ENCODE results near the gene TPH2. TPM values are rescaled to one million over a fixed set of nuclear protein-coding genes. Genes with fewer than 3 reads are reported as not detected.

The TPH2 gene
- total RNA-seq, 4 donors from 2014 or later, result not detected

DNA sequence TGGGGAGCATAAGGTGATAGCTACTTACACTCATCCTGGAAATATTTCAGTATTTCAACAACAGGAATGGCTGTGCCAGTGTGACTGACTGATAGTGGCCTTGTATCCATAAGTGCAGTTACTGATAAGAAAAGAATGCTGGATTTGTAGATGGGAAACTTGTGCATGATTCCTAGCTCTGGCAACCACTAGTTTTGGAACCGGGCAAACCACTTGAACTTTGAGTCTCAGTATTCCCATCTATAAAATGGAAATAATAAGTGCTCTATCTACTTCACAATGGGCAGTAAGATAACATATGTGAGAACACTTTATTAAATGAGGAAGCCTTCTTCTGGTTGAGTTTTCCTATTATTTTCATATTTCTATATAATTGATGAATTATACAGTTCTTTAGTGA is 77.2 kb downstream of the TPH2 start:
- no peaks in the 10 kb centered on the region for H3K27me3 ChIP-seq
- no peak overlapping the region for H3K4me3 ChIP-seq
- no peaks in the 10 kb centered on the region for H3K9me3 ChIP-seq
- H3K4me1 ChIP-seq, result no peaks in the 10 kb centered on the region
- no peaks in the 10 kb centered on the region for H3K36me3 ChIP-seq
- WGBS, result 96% methylated on average over 1 of the region's 1 CpG
- no peak for TF ChIP-seq EP300 (IDR thresholded peaks at IDR 0.05)
- no peak for TF ChIP-seq POLR2A (IDR thresholded peaks at IDR 0.05)
- TF ChIP-seq, protein P1, sequence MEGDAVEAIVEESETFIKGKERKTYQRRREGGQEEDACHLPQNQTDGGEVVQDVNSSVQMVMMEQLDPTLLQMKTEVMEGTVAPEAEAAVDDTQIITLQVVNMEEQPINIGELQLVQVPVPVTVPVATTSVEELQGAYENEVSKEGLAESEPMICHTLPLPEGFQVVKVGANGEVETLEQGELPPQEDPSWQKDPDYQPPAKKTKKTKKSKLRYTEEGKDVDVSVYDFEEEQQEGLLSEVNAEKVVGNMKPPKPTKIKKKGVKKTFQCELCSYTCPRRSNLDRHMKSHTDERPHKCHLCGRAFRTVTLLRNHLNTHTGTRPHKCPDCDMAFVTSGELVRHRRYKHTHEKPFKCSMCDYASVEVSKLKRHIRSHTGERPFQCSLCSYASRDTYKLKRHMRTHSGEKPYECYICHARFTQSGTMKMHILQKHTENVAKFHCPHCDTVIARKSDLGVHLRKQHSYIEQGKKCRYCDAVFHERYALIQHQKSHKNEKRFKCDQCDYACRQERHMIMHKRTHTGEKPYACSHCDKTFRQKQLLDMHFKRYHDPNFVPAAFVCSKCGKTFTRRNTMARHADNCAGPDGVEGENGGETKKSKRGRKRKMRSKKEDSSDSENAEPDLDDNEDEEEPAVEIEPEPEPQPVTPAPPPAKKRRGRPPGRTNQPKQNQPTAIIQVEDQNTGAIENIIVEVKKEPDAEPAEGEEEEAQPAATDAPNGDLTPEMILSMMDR (IDR thresholded peaks at IDR 0.05), result no peak
- no peak for TF ChIP-seq POLR2AphosphoS5 (IDR thresholded peaks at IDR 0.05)
- H3K27ac ChIP-seq, result no peak overlapping the region
- no peak for DNase-seq (ENCODE audit: low spot score in 2 of 2)

DNA sequence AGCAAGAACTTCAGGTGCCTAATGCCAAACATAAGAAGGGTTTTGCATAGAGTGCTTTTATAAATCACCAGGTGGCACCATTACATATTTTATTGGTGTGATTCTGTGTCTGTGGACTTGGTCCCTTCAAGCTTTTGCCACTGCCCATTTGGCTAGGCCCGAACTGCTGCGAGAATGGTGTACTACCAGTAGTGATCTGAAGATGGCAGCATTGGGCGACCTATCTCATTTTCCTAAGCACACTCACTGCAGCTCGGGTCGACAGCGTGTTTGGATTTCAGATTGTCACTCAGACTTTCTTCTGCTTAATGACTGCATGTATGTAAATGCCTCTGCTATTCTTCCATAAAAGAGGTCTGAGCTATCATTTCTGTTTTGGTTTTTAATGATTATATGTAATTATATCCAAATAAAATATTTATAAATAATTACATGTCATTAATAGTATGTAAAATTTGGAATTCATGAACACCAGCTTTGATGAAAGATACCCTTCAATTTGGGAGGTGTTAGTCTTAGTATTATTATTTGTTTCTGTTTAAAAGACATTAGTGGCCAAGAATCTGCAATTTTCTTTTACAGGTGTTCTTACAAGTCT is 78.5 kb downstream of the TPH2 start:
- 3% methylated on average over 6 of the region's 6 CpGs for WGBS
- no peak overlapping the region for H3K4me3 ChIP-seq
- H3K9me3 ChIP-seq, result no peaks in the 10 kb centered on the region
- H3K27ac ChIP-seq, result no peak overlapping the region
- no peaks in the 10 kb centered on the region for H3K27me3 ChIP-seq
- H3K36me3 ChIP-seq, result no peaks in the 10 kb centered on the region
- TF ChIP-seq POLR2A (IDR thresholded peaks at IDR 0.05) (no peak), EP300 (IDR thresholded peaks at IDR 0.05) (no peak), POLR2AphosphoS5 (IDR thresholded peaks at IDR 0.05) (no peak)
- TF ChIP-seq, protein P1 (IDR thresholded peaks at IDR 0.05), result peak; percentile 41 to 72
- peak in 1 of 2 donors; percentile 60 for DNase-seq (ENCODE audit: low spot score in 2 of 2)
- no peaks in the 10 kb centered on the region for H3K4me1 ChIP-seq

DNA sequence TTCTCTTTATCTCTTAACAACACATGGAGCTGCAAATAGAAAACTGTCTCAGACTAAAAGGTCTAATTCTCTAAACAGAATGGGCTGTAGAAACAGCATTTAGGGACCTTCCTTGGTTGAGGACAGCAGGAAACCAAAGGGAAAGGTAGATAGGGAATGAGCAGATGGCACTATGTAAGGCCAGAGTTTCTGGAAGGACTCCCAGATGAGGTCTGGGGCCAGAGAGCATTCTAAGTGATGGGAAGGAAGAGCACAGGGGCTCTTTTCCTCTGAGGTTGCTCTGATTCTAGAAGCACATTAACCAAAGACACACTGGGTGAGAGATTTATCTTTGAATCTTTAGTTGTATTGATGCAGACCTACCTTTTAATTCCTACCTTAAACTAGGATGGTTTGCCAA is 79.4 kb downstream of the TPH2 start:
- no peaks in the 10 kb centered on the region for H3K27me3 ChIP-seq
- H3K36me3 ChIP-seq, result no peaks in the 10 kb centered on the region
- H3K27ac ChIP-seq, result no peak overlapping the region
- no peak for DNase-seq (ENCODE audit: low spot score in 2 of 2)
- no peak overlapping the region for H3K4me3 ChIP-seq
- TF ChIP-seq POLR2A (IDR thresholded peaks at IDR 0.05) (no peak), EP300 (IDR thresholded peaks at IDR 0.05) (no peak), POLR2AphosphoS5 (IDR thresholded peaks at IDR 0.05) (no peak)
- TF ChIP-seq, protein P1 (IDR thresholded peaks at IDR 0.05), result no peak
- H3K9me3 ChIP-seq, result no peaks in the 10 kb centered on the region
- no peaks in the 10 kb centered on the region for H3K4me1 ChIP-seq

DNA sequence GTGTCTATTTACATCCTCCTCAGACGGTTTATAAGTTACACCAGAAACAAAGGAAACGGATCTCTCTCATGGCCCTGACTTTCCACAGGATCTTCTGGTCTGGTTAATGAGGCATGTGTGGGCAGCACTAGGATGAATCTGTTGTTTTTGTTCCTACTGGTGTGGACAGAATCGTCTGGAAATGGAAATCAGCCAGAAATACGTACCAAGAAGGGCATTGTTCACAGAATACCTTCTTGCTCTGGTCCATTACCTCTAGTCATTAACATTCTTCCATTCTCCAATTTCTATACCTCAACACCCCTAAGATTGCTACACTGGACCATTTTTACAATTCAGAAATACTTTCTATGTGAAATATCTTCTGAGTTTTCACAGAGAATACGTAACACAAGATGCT is 86.0 kb downstream of the TPH2 start:
- 70% methylated on average over 5 of the region's 5 CpGs for WGBS
- H3K27me3 ChIP-seq, result no peaks in the 10 kb centered on the region
- H3K36me3 ChIP-seq, result no peaks in the 10 kb centered on the region
- no peak for DNase-seq (ENCODE audit: low spot score in 2 of 2)
- no peak overlapping the region for H3K4me3 ChIP-seq
- no peak overlapping the region for H3K27ac ChIP-seq
- TF ChIP-seq POLR2A (IDR thresholded peaks at IDR 0.05) (no peak), EP300 (IDR thresholded peaks at IDR 0.05) (no peak), POLR2AphosphoS5 (IDR thresholded peaks at IDR 0.05) (no peak)
- TF ChIP-seq, protein P1 (IDR thresholded peaks at IDR 0.05), result no peak
- no peaks in the 10 kb centered on the region for H3K9me3 ChIP-seq
- H3K4me1 ChIP-seq, result no peaks in the 10 kb centered on the region

DNA sequence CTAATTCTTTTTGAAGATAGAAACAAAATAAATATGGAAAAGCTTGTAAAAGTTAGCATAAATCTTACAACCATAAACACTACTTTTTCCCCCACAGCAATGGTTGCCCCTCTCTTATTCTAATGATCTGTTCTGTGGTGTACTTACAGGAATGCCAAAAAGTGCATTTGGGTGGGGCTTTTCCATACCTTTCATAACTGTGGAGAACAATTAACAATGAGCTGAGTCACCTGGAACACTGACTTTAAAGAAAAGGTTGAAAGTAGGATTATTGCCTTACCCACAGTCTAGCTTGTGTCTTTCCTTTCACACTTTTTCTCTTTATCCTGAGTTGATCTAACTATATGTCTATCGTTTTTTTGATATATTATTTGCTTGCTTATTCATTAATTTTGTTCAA is 86.9 kb downstream of the TPH2 start:
- 46% methylated on average over 1 of the region's 1 CpG for WGBS
- Histone ChIP-seq H3K27ac (no peak overlapping the region), H3K9me3 (no peaks in the 10 kb centered on the region), H3K4me3 (no peak overlapping the region), H3K4me1 (no peaks in the 10 kb centered on the region), H3K36me3 (no peaks in the 10 kb centered on the region), H3K27me3 (no peaks in the 10 kb centered on the region)
- DNase-seq (ENCODE audit: low spot score in 2 of 2), result no peak
- TF ChIP-seq POLR2AphosphoS5 (IDR thresholded peaks at IDR 0.05) (no peak), EP300 (IDR thresholded peaks at IDR 0.05) (no peak)

DNA sequence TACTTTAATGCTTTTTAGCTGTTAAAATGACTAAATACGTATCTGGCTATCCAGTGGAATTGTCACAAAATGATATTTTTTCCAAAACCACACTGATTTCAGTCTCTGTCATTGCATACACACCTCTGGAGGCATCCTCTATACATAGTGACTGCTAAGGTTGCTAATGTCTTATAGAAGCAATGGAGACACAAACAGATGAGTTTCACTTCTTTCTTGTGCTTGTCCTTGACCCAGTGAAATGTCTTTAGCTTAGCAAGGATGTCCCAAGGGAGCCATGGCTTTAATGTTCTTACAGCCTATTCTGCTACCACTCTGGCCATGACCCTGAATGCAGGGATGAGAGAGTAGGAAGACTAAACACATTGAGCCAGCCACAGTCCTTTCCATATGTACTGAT is 90.3 kb downstream of the TPH2 start:
- no peaks in the 10 kb centered on the region for H3K4me1 ChIP-seq
- no peak for DNase-seq (ENCODE audit: low spot score in 2 of 2)
- TF ChIP-seq, protein P1 (IDR thresholded peaks at IDR 0.05), result no peak
- no peaks in the 10 kb centered on the region for H3K27me3 ChIP-seq
- no peaks in the 10 kb centered on the region for H3K9me3 ChIP-seq
- no peaks in the 10 kb centered on the region for H3K36me3 ChIP-seq
- no peak overlapping the region for H3K27ac ChIP-seq
- H3K4me3 ChIP-seq, result no peak overlapping the region
- WGBS, result 84% methylated on average over 1 of the region's 1 CpG
